ENCODE measurements around the gene VPREB3. TPM values are rescaled to one million over a fixed set of nuclear protein-coding genes. Genes with fewer than 3 reads are reported as not detected.

The VPREB3 gene
- total and polyA plus RNA-seq, 12 donors = 2.2 to 42.2 (median 19.4) TPM

DNA sequence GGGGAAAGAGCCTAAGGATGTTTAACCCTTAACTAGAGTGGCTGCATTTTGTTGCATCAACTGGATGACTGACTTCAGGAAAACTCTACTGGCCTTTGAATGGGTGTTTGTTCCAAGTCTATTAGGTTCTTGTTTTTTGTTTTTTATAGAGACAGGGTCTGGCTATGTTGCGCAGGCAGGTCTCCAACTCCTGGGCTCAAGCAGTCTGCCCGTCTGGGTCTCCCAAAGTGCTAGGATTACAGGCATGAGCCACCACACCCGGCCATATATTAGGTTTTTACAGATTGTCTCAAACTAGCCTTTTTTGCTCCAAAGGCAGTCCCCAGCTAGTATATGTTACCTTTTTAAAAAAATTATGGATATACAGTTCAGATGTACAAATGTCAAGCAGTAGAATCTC is 33.7 kb upstream of the VPREB3 start:
- Histone ChIP-seq H3K9me3 (replicated peaks in 1 of 3) (no peaks in the 10 kb centered on the region), H3K4me3 (peak overlapping the region in 3 of 4 donors; percentile 39 to 76 (median 52)), H3K27me3 (no peaks in the 10 kb centered on the region), H3K27ac (peak overlapping the region in 1 of 5 donors; percentile 100), H3K4me1 (replicated peaks in 1 of 2) (peaks cover 46 to 56% of the 10 kb centered on the region in 2 donors), H3K36me3 (replicated peaks in 1 of 2) (peaks cover 0 to 9% of the 10 kb centered on the region in 2 donors)
- TF ChIP-seq POLR2A (IDR thresholded peaks at IDR 0.05) = no peak
- TF ChIP-seq, protein P1, sequence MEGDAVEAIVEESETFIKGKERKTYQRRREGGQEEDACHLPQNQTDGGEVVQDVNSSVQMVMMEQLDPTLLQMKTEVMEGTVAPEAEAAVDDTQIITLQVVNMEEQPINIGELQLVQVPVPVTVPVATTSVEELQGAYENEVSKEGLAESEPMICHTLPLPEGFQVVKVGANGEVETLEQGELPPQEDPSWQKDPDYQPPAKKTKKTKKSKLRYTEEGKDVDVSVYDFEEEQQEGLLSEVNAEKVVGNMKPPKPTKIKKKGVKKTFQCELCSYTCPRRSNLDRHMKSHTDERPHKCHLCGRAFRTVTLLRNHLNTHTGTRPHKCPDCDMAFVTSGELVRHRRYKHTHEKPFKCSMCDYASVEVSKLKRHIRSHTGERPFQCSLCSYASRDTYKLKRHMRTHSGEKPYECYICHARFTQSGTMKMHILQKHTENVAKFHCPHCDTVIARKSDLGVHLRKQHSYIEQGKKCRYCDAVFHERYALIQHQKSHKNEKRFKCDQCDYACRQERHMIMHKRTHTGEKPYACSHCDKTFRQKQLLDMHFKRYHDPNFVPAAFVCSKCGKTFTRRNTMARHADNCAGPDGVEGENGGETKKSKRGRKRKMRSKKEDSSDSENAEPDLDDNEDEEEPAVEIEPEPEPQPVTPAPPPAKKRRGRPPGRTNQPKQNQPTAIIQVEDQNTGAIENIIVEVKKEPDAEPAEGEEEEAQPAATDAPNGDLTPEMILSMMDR (IDR thresholded peaks at IDR 0.05) = no peak
- WGBS, 4 donors = 62 to 75% (median 63%) methylated on average over 3 of the region's 3 CpGs
- intact Hi-C loops (cut with DNase I) = no loop called here
- DNase-seq = no peak

GRCh38 chr22:23787600-23787896 is 33.3 kb upstream of the VPREB3 start:
- no peaks in the 10 kb centered on the region for H3K9me3 ChIP-seq (replicated peaks in 1 of 3)
- intact Hi-C loops (cut with DNase I) = no loop called here
- peak overlapping the region in 3 of 5 donors; percentile 97 to 100 (median 97) for H3K27ac ChIP-seq
- peaks cover 46 to 56% of the 10 kb centered on the region in 2 donors for H3K4me1 ChIP-seq (replicated peaks in 1 of 2)
- WGBS, 4 donors = 1 to 15% (median 2%) methylated on average over 4 to 5 of the region's 5 CpGs
- H3K4me3 ChIP-seq = peak overlapping the region; percentile 39 to 91 (median 64)
- DNase-seq = no peak
- peaks cover 0 to 6% of the 10 kb centered on the region in 2 donors for H3K36me3 ChIP-seq (replicated peaks in 1 of 2)
- no peak for TF ChIP-seq POLR2A (IDR thresholded peaks at IDR 0.05)
- TF ChIP-seq, protein P1 (IDR thresholded peaks at IDR 0.05) = no peak
- H3K27me3 ChIP-seq = no peaks in the 10 kb centered on the region

DNA sequence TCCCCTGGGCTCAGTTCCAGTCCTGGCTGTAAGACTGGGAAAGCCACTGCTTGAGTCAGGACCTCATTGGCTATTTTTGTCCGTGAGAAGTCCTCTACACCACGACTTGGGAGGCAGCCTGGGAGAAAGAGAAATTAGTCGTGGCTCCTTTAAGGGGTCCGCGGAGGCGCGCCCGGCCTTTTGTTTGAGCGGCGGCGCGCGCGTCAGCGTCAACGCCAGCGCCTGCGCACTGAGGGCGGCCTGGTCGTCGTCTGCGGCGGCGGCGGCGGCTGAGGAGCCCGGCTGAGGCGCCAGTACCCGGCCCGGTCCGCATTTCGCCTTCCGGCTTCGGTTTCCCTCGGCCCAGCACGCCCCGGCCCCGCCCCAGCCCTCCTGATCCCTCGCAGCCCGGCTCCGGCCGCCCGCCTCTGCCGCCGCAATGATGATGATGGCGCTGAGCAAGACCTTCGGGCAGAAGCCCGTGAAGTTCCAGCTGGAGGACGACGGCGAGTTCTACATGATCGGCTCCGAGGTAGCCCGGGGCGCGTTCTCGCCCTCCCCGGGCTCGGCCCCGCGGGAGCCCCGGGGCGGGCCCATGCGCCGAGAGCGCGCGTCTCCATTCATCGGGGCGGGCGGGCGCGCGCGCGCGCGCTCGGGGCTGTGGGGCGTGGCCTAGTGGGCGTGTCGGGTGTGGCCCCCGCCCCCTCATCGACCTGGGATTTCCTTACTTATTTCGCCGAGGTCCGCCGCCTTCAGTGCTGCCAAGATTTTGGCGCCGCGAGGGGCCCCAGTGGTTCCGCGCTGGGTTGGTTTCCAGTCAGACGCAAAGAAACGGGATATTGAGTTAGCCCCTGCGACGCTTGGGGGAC is 32.8 kb upstream of the VPREB3 start, which contains the start of gene SMARCB1:
TSS of gene SMARCB1 (plus strand) at position 215 of the 848 bp plus-strand sequence. CDS start at position 419, 204 bp downstream.
- peak; percentile 86 to 95 (median 90) for DNase-seq
- Histone ChIP-seq H3K27ac (peak within 1 kb of the TSS; percentile 97 to 100 (median 98)), H3K9me3 (replicated peaks in 1 of 3) (no peaks in the 10 kb centered on the region), H3K4me3 (peak within 1 kb of the TSS; percentile 39 to 91 (median 64)), H3K4me1 (replicated peaks in 1 of 2) (peaks cover 44 to 53% of the 10 kb centered on the region in 2 donors), H3K36me3 (replicated peaks in 1 of 2) (peaks cover 0 to under 1% of the 10 kb centered on the region in 2 donors), H3K27me3 (no peaks in the 10 kb centered on the region)
- intact Hi-C loops (cut with DNase I) = no loop called here
- TF ChIP-seq, protein P1 (IDR thresholded peaks at IDR 0.05) = no peak
- TF ChIP-seq POLR2A (IDR thresholded peaks at IDR 0.05) = peak; percentile 75 to 77
- 0 to 1% (median 0%) methylated on average over 8 to 97 of the region's 97 CpGs for WGBS, 4 donors

DNA sequence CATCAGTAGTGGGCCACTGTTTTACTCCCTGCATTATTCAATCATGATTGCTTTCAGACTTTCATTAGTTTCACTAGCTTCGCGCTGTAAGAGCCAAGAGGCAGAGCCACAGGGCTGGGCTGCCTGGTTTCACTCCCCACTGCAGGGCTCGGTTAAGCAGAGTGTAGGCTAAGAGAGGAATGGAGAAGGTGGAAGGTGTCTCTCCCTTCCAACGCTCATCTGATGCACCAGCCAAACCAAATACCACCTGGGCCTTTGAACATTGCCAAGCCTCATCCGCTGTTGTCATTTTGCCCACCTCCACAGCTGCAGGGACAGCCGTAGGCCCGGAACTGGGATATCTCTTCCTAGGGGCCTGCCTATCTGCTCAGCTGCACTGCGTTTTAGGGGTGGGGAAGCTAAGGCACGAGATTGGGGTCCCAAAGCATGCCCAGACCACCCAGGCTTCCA is 32.1 kb upstream of the VPREB3 start:
- no peak for DNase-seq
- H3K4me3 ChIP-seq = peak overlapping the region in 1 of 4 donors; percentile 76
- no peaks in the 10 kb centered on the region for H3K27me3 ChIP-seq
- TF ChIP-seq, protein P1 (IDR thresholded peaks at IDR 0.05) = peak in 1 of 6 experiments; percentile 7
- no peak for TF ChIP-seq POLR2A (IDR thresholded peaks at IDR 0.05)
- H3K4me1 ChIP-seq (replicated peaks in 1 of 2) = peaks cover 37 to 46% of the 10 kb centered on the region in 2 donors
- H3K36me3 ChIP-seq (replicated peaks in 1 of 2) = no peaks in the 10 kb centered on the region
- H3K27ac ChIP-seq = peak overlapping the region; percentile 97 to 100 (median 98)
- H3K9me3 ChIP-seq (replicated peaks in 1 of 3) = no peaks in the 10 kb centered on the region
- intact Hi-C loops (cut with DNase I) = no loop called here
- WGBS, 4 donors = 52 to 59% (median 55%) methylated on average over 9 of the region's 9 CpGs

Data from adrenal gland (tissue), 12 donors.